ELR (cell line): ENCODE measurements around the gene EVA1C.
"Not testable (repeated sequence)": the region's sequence is repeated elsewhere in the genome, so short reads cannot be mapped to it uniquely, and the experiment has no call there.

Experiments used
- DNase-seq: peaks from one replicate; pipeline ENCODE4 v3.0.0-alpha.2; 2015; ENCODE audit warnings: low read depth

Gene EVA1C

DNA sequence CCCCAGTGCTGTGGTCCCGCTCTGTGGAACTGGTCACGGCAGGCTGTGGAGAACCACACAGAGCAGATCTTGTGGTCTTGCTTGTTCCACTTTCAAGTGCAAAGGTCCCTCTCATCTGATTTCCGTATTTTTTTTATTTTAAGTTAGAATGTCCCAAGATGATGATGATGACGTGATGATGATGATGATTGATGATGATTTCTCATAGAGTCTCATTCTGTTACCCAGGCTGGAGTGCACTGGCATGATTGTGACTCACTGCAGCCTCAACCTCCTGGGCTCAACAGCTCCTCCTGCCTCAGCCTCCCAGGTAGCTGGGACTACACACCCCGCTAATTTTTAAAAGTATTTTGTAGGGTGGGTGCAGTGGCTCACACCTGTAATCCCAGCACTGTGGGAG lies 12.2 kb downstream of the EVA1C start:
- peak; percentile 66 for DNase-seq

DNA sequence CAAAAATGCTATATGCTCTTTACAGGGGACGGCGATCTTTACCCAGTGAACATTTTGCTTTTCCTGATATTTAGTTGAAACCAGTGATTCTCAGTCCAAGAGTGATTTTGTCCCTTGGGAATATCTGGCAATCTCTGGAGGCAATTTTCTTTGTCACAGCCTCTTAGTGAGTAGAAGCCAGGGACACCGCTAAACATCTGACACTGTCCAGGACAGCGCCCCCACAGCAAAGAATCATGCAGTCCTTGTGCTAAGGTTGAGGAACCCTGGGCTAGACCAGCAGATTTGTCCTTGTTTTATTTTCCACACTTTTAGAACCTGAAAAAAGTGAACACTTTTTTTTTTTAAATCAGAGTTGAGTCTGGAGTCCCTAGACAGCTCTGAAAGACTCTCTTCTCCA lies 13.1 kb downstream of the EVA1C start:
- DNase-seq, result no peak

DNA sequence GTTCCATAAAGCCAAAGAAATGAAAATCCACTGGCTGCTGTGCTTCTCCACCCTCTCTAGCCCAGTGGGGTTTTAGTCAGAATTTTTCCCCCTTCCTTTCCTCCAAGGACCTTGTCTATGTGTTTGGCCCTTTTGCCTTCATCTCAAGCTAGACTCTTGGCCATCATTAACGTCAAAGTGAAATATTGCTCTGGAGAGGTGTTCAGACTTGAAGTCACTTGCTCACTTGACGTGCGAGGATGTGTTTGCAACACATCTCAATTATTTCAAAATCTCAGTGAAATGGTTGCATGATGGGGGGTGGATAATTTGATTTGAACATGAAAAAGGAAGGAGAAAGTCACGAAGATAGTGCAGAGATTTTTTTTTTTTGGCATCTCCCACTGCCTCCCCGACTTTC lies 13.6 kb downstream of the EVA1C start:
- no peak for DNase-seq

DNA sequence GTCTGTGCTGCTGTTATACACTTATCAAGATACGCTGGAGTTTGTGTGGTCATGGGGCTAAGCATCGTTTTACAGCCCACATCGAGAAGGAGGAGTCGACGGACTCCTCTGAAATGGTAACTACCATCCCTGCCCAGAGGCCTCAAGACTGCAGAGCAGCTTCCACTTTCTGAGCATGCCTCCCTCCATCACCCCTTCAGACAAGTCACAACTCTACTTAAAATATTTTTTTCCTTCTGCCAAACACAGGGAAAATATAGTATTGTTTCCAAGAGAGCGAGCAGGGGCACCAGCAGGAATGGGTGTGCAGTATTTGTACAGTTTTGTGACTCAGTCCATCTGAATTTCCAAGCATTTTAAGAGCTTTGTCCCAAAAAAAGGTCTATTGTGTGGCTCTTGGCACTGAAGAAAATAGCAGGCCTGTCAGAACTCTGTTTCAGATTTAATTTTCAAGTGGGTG lies 14.1 kb downstream of the EVA1C start:
- DNase-seq, result peak; percentile 38

DNA sequence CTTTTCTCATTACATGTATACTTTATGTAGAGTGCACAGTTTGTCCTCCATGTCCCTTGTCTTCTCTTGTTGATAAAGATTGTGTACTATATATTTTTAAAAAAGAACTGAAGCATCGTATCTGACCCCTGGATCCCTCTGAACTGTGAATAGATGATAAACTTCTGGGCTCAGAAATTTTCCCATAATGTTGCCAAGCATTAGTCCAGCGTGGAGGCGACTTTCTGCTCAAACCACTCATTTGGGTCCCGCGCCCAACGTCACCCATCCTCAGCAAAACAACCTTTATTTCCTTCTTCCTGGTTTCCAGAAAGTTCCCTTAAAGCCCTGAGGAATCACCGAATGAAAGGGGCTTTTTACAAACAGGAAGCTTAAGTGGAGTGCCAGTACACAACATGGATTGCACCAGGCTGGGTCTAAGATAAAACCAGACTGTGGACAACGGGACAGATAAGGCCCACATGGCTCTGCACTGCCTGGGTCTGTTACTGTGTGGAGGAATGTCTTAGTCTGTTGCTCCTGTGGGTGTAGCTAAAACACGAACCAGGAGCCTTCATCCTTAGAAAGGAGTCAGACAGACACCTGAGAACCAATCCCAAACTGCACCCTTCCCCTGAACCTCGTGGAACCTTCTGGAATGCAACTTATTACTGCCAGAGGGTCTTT lies 15.6 kb downstream of the EVA1C start:
- no peak for DNase-seq

DNA sequence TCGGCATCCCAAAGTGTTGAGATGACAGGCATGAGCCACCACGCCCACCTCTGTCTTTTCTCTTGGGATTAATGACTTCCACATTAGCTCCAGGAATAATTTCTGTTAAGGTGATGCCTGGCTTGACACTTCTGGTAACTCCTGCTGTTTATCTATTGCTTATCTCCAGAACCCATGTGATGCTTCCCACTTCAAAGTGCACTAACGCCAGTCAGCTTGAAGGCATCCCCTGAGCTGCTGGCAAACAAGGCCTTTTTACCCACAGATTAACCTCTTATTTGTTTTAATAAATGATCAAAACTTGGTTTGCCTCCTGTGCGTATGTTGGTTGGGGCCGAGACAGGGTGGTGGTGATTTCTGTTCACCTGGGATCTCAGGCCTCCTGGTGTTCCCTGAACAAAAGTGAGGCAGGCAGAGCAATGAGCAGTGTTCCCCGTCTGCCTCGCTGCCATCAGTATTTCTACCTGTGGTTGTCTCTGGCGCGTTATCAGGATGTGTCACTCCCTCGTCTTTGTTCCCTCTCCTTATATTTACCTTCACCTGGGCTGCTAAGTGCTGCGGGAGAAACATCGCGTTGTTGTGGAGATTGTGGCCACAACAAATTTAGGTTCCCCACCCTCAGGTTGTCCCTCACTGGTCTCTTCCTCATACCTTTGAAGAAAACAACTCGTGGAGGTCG lies 20.6 kb downstream of the EVA1C start:
- not testable (repeated sequence) for DNase-seq

DNA sequence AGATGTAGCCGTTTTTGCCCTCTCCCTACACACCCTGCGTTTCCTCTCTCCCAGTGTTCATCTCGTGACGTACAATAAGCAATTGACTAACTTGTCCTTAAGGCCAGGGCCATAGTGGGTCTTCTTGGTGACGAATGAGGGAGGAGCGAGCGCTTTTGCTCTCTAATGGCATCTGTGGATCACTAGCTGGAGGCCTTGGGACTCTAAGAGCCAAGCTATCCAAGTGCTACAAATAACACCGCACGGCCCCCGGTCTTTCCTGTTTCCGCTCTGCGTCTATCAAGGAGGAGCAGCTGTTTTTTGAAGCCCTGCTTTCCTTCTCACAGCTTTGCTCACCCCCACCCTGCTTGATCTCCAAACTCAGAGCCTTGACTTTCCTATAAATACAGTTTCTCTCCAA lies 25.2 kb downstream of the EVA1C start:
- no peak for DNase-seq

DNA sequence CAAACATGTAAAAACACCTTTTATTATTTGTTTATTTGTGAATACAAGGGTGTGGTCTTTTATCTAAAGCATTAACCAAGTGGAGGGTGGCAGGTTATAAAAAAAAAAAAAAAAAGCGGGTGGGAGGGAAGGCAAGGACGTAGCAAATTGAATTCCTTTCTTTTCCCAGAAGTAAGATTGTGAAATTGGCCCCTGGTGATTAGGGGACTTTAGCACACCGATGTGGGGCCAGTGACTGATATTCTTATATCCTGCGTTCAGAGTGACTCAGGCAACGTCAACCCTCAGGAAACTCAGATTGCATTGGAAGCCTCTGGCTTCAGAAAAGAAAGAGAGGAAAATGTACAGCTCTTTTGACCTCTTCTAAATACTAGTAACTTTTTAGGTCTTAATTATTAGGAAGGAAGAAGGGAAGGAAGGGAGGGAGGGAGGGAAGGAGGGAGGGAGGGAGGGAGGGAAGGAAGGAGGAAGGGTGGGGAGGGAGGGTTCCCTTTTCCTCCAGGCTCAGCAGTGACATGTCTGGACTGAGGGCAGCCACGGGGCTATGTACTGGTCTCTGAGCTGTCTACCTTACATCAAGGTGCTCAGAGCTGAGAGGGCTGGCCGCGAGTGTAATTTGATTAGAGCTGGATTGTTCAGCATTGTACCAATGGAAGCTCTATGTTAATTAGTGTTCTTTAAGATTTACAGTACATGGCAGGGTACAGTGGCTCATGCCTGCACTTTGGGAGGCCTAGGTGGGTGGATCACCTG lies 30.2 kb downstream of the EVA1C start:
- DNase-seq, result peak; percentile 67

DNA sequence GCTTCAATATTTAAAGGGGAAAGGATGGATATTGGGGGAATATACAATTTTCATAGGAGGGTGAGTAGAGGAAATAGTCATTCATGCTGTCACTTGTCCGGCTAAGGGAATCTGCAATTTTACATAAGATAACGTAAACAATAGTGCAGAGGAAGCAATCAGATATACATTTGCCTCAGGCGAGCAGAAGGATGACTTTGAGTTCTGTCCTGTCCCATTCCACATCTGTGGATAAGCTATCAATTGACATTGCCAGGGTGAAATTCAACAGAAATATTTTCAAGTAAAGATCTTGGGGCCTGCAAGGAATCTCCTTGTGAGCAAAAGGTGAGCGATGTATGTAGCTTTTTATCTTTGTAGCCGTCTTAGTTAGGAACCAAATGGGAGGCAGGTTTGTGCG lies 32.6 kb downstream of the EVA1C start:
- DNase-seq, result no peak

DNA sequence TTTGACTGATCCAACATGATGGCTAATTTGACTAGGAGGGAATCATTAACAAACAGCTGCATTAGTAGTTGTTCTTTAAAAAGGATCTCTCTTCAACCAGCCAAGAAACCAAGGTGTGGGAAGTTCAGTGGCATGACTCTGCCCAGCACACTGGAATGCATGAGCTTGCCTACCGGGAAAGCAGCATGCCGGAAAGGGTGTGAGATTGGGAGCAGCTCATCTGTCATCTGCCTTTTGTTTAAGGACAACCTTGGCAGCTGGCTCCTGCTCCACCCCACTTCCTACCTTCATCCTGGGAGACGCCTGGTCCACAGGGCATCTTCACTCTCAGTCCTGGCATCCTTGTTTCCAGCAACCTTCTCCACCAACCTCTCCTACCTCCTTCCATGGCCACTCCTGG lies 33.9 kb downstream of the EVA1C start:
- DNase-seq, result not testable (repeated sequence)

DNA sequence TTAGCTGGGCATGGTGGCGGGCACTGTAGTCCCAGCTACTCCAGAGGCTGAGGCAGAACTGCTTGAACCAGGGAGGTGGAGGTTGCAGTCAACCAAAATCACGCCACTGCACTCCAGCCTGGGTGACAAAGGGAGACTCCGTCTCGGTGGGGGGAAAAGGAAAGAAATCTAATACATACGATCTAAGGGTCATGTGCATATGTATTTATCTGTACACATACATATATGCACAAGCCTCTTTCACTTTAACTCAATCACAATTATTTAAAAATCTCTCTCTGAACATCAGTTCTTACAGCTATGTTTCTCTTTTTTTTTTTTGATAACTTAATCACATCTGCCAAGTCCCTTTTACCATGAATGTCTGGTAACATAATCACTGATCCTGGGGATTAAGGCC lies 34.7 kb downstream of the EVA1C start:
- no peak for DNase-seq

DNA sequence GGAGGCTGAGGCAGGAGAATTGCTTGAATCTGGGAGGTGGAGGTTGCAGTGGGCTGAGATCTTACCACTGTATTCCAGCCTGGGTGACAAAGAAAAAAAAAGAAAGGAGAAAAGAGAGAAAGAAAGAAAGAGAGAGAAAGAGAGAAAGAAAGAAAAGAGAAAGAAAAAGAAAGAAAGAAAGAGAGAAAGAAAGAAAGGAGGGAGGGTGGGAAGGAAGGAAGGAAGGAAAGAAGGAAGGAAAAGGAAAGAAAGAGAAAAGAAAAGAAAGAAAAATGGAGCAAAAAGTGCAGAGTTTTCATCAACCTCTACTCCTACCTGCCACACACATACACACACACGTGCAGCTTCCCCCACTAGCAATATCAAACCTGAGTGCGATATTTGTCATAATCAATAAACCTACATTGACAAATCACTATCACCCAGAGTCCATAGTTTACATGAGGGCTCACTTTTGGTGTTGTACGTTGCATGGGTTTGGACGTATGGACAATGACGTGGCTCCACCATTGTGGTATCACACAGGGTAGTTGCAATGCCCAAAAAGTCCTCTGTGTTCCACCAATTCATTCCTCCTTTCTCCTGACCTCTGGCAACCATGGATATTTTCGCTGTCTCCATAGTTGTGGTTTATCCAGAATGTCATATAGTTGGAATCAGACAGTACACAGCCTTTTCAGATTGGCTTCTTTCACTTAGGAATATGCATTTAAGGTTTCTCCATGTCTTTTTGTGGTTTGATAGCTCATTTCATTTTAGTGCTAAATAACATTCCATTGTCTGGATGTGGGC lies 36.5 kb downstream of the EVA1C start:
- DNase-seq, result no peak

DNA sequence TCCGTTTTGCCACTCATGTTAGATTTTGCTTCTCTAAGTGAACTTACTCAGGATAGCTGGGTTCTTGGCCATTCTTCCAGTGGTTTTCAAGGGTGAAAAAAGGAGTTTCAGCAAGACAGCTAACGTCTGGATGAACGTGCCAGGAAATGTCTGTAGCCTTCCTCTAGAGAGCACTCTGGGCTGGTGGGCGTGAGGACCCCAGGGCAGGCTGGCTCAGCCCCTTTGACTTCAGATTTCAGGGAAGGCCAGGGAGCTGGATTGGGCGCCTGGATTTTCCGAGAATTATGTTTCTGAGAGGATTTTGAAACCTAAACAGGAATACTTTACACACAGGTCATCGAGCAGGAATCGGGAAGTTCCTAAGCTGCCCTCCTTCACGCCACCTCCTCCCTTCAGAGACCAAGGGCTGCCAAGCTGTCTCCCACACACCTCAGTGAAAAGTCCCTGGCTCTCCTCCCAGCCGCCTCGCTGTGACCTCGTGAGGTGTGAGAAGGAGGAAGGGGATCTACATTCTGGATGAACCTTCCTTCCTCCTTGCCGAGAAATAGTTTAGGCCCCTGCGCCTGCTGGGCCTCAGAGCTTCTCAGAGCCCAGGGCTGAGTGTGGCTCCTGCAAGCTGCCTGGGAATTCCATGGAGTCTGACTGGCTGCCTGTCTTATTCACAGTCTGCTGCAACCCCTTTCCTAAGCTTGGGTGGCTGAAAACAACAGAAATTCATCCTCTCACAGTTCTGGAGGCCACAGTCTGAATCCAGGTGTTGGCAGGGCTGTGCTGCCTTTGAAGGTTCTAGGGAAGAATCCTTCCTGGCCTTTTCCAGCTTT lies 38.6 kb downstream of the EVA1C start:
- peak; percentile 46 for DNase-seq

DNA sequence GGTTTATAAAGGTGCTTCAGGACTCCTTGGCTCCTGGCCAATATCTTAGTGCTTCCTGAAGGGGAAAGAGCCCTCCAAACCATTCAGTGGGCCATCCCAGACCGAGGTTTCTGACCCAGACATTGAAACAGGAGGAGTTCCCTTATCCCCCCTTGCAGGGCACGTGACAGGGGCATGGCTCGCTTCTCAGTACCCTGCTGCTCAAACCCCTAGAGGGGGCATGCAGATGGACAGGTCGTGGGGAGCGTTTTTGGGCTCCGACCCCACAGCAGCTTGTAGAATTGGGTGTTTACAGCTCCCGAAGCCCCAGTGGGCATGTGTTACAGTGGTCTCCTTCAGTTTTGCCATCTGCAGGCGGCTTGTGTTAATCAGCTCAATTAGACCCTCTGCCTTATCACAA lies 39.7 kb downstream of the EVA1C start:
- DNase-seq, result not testable (repeated sequence)

DNA sequence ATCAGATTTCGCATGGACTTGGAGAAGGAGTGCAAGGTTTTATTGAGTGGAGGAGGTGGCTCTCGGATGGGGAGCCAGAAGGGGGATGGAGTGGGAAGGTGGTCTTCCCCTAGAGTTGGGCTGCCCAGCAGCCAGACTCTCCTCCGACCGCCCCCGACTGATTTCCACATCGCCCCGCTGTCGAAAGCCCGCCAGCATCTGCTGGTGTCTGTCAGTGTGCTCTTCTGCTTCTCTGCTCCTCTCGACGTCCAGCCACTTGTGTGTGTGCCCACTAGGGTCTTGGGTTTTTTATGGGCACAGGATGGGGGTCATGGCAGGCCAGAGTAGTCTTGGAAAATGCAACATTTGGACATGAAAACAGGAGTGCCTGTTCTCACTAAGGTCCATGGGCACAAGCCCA lies 40.1 kb downstream of the EVA1C start:
- DNase-seq, result no peak

DNA sequence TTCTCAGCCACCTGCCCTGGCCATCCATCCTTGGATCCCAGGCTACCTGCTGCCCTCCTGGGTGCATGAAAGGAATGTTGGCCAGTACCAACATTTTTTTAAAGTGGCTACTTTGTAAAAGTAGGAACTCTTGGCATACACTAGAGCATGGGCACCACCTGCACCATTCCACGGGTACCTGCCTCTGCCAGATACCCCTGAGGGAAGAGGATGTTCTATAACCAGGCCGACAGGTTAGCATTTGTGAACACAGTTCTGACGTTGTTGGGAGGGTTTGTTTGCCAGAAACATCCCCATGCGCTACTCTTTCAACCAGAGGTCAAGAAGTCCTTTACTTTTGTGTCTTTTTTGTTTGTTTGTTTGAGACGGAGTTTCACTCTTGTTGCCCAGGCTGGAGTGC lies 43.0 kb downstream of the EVA1C start:
- DNase-seq, result no peak

DNA sequence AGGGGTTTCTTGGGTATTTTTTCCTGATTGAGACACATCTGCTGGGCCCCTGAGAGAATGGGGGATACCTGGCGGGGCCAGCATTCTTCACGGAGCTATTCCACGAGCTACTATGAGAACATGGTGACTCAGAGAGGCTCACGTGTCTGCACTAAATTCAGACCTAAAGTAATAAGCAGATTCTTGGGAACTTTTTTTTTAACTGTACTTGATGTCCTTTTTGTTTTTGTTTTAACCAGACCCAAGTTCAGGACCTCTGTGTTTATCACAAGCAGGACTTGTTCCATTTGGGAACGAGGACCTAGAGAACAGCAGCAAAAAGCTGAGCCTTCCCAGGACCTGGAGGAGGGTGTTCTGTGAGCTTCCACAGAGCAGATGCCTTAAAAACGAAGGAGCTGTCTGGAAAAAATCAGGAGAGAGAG lies 44.0 kb downstream of the EVA1C start:
- peak; percentile 84 for DNase-seq

DNA sequence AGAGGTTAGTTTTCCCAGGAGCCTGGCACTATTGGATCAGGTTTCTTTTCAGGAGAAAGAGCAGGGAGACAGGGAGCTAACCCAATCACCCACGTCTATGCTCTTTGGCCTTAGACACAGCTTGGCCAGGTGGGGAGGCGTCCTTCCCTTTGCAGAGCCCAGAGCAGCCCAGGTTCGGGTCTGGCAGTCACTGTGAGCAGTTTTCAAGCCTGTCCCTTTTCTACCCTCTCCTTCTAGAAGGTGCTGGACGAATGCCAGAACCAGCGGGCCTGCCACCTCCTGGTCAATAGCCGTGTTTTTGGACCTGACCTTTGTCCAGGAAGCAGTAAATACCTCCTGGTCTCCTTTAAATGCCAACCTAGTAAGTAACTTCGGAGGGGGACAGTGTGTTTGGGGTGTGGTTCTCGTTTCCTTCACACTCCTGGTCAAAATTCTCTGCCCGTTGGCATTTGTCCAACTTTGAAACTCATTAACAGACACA lies 44.9 kb downstream of the EVA1C start:
- peak; percentile 51 for DNase-seq

DNA sequence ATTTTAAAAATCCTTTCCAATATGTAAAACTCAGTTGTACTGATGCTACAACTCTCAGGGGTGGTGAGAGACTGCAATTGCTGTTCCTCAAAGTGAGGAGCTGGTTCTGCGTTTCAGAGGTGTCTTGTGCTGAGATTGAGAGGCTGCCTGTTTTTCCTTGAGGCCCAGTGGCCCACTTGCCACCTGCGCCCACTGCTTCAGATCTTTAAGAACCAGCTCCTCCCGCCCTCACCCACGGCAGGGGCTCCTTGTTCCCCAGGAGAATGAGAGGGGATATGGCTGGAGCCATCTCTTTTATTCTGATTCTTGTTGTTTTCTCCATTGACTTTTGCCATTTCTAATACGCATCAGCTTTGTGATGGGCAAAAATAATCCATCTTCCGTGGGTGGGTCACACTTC lies 45.5 kb downstream of the EVA1C start:
- no peak for DNase-seq

DNA sequence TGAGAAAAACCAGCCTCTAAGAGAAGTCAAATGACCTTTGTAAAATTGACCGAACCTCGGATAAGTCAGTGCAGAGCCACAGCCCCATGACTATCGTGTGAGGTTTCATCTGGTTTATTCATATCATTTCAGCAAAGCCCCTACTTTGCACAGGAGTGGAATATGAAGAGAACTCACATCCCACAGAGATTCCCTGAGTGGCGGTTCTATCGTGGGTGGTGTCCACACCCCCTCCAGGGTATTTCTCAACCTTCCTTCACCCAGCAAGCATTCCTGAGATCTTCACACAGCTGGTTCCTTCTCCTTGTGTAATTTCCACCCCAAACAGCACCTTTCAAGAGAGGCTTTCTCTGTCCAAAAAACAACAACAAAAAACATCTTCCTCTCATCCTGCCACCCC lies 47.5 kb downstream of the EVA1C start:
- no peak for DNase-seq

DNA sequence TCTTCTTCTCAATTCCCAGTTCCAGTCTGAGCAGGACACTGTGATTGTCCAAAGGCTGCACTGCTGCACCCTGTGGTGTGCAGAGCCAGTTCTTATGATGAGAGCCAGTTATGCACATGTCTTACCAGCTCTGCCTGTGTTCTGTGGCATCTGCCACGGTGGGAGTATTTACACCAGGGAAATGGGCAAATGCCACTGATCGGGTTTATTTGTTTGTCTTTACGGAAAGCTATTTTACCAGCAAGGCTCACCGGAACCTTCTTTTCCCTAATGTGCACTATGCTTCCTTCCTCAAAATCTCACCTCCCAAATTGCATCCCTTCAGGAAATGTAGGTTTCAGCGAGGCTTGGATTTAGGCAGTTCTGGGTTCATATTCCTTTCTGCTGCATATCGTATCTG lies 49.0 kb downstream of the EVA1C start:
- no peak for DNase-seq
